ENCODE measurements around the gene SPRR2D. TPM values are rescaled to one million over a fixed set of nuclear protein-coding genes. Genes with fewer than 3 reads are reported as not detected.

SPRR2D gene
- total RNA-seq, 1 donor from 2014 or later = not detected

DNA sequence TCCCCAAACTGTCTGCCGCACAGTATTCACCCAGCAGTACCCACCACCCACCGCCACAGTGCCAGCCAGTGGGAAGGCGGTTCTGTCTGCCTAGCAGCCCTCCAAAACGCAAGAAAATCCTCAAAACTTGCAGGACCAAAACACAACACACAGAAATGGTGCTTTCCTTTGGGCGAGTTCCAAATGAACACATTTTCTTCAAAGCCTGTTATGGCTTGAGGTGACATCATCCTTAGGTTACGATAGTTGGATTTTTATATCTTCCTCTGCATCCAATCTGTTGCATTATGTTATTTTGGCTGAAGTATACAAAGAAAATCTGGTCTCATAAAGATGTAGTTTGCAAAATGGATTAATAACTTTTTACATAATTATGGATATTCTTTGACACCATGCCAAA lies 47.7 kb downstream of the SPRR2D start:
- Histone ChIP-seq H3K27me3 (no peaks in the 10 kb centered on the region), H3K9me3 (peaks cover 0 to 4% of the 10 kb centered on the region in 2 donors), H3K27ac (no peak overlapping the region), H3K36me3 (no peaks in the 10 kb centered on the region), H3K4me1 (no peaks in the 10 kb centered on the region), H3K4me3 (no peak overlapping the region)
- TF ChIP-seq, protein P1, sequence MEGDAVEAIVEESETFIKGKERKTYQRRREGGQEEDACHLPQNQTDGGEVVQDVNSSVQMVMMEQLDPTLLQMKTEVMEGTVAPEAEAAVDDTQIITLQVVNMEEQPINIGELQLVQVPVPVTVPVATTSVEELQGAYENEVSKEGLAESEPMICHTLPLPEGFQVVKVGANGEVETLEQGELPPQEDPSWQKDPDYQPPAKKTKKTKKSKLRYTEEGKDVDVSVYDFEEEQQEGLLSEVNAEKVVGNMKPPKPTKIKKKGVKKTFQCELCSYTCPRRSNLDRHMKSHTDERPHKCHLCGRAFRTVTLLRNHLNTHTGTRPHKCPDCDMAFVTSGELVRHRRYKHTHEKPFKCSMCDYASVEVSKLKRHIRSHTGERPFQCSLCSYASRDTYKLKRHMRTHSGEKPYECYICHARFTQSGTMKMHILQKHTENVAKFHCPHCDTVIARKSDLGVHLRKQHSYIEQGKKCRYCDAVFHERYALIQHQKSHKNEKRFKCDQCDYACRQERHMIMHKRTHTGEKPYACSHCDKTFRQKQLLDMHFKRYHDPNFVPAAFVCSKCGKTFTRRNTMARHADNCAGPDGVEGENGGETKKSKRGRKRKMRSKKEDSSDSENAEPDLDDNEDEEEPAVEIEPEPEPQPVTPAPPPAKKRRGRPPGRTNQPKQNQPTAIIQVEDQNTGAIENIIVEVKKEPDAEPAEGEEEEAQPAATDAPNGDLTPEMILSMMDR (IDR thresholded peaks at IDR 0.05) = no peak
- intact Hi-C loops (cut with DNase I) = no loop called here
- DNase-seq (ENCODE audit: low spot score in 2 of 2) = no peak

Other genes with a start within 250 kb of the SPRR2D start
- not detected for gene LCE1D, start 244.4 kb downstream of the SPRR2D start, total RNA-seq
- not detected for gene LCE1C, start 234.5 kb downstream of the SPRR2D start, total RNA-seq
- not detected for gene LCE1B, start 229.1 kb downstream of the SPRR2D start, total RNA-seq
- gene LCE1A, start 213.6 kb downstream of the SPRR2D start, total RNA-seq = not detected
- not detected for gene LCE6A, start 198.3 kb downstream of the SPRR2D start, total RNA-seq
- not detected for gene LCE7A, start 181.1 kb downstream of the SPRR2D start, total RNA-seq
- gene SMCP, start 162.8 kb downstream of the SPRR2D start, total RNA-seq = not detected
- not detected for gene IVL, start 132.6 kb downstream of the SPRR2D start, total RNA-seq
- gene SPRR5, start 93.9 kb downstream of the SPRR2D start, total RNA-seq = not detected
- gene SPRR4, start 70.5 kb downstream of the SPRR2D start, total RNA-seq = not detected
- not detected for gene SPRR1A, start 57.0 kb downstream of the SPRR2D start, total RNA-seq
- gene SPRR3, start 39.4 kb downstream of the SPRR2D start, total RNA-seq = 0.53 TPM
- not detected for gene SPRR1B, start 9.9 kb downstream of the SPRR2D start, total RNA-seq
- not detected for gene SPRR2A, start 16.4 kb upstream of the SPRR2D start, total RNA-seq
- gene SPRR2B, start 30.5 kb upstream of the SPRR2D start, total RNA-seq = not detected
- not detected for gene SPRR2E, start 53.4 kb upstream of the SPRR2D start, total RNA-seq
- gene SPRR2F, start 72.4 kb upstream of the SPRR2D start, total RNA-seq = not detected
- not detected for gene SPRR2G, start 109.8 kb upstream of the SPRR2D start, total RNA-seq
- not detected for gene LELP1, start 162.3 kb upstream of the SPRR2D start, total RNA-seq
- not detected for gene PRR9, start 176.5 kb upstream of the SPRR2D start, total RNA-seq
- gene LORICRIN, start 218.6 kb upstream of the SPRR2D start, total RNA-seq = not detected